A549 (cell line): ENCODE measurements around the gene ZNF619.

ENCODE experiments used
- EP300 ChIP-seq, 2 experiments: fragments of >200 bp; sonication (Bioruptor Twin); formaldehyde crosslinking; IDR thresholded peaks; 2 replicates in 1 of 2; 3 replicates in 1 of 2; pipeline ENCODE4 v1.6.1; 2016 to 2017
- MYC ChIP-seq: IDR thresholded peaks from 2 replicates; pipeline ENCODE4 v1.6.1; 2012; ENCODE audit warnings: mild to moderate bottlenecking, inconsistent platforms, low read length, improper control_type of control experiment, borderline replicate concordance
- NR3C1 ChIP-seq: fragments of >200 bp; sonication (Bioruptor Twin); formaldehyde crosslinking; IDR thresholded peaks from 3 replicates; pipeline ENCODE4 v1.6.1; 2017
- RNF2 ChIP-seq: fragments of 200-600 bp; sonication (generic); IDR thresholded peaks from 2 replicates; pipeline ENCODE4 v1.6.1; 2016; ENCODE audit warnings: low read depth, mild to moderate bottlenecking, antibody characterized with exemption, moderate library complexity, borderline replicate concordance
- SMC3 ChIP-seq: fragments of >200 bp; sonication (Bioruptor Twin); formaldehyde crosslinking; IDR thresholded peaks from 3 replicates; pipeline ENCODE4 v1.6.1; 2018; ENCODE audit warnings: inconsistent platforms
- TP53 ChIP-seq: fragments of 250-450 bp; sonication (Bioruptor Pico); IDR thresholded peaks from 2 replicates; pipeline ENCODE4 v1.5.0; 2021; ENCODE audit warnings: mild to moderate bottlenecking, moderate library complexity
- TF ChIP-seq, protein P1 (sequence below): fragments of 450-650 bp; IDR thresholded peaks from 2 replicates; pipeline ENCODE4 v1.6.1; 2014; ENCODE audit warnings: antibody characterized with exemption
- TF ChIP-seq, protein P2 (sequence below): IDR thresholded peaks from 2 replicates; pipeline ENCODE4 v1.6.1; 2012
- TF ChIP-seq, protein P3 (sequence below): fragments of >200 bp; sonication (Bioruptor Twin); formaldehyde crosslinking; IDR thresholded peaks from 3 replicates; pipeline ENCODE4 v1.5.1; 2016
- TF ChIP-seq, protein P4 (sequence below): fragments of 250-450 bp; sonication (Bioruptor Pico); IDR thresholded peaks from 2 replicates; pipeline ENCODE4 v1.5.0; 2021; ENCODE audit warnings: mild to moderate bottlenecking, moderate library complexity, borderline replicate concordance

DNA sequence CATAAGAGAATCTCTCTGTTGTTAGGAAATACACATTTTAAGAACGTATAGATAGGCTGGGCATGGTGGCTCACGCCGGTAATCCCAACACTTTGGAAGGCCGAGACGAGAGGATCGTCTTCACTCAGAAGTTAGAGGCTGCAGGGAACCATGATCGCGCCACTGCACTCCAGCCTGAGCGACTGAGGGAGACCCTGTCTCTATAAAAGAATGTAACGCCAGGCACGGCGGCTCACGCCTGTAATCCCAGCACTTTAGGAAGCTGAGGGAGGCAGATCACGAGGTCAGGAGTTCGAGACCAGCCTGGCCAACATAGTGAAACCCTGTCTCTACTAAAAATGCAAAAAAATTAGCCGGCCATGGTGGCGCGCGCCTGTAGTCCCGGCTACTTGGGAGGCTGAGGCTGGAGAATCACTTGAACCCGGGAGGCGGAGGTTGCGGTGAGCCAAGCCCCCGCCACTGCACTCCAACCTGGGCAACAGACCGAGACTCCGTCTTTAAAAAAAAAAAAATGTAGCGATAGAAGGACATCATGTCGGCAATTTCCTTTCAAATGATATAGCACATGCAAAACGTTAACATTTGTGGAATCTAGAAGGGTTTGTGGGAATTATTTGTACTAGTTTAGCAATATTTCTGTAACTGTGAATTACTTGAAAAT lies 20.5 kb upstream of the ZNF619 start:
- no peak for TF ChIP-seq SMC3
- TF ChIP-seq, protein P1, sequence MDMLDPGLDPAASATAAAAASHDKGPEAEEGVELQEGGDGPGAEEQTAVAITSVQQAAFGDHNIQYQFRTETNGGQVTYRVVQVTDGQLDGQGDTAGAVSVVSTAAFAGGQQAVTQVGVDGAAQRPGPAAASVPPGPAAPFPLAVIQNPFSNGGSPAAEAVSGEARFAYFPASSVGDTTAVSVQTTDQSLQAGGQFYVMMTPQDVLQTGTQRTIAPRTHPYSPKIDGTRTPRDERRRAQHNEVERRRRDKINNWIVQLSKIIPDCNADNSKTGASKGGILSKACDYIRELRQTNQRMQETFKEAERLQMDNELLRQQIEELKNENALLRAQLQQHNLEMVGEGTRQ, result no peak
- TF ChIP-seq, protein P2, sequence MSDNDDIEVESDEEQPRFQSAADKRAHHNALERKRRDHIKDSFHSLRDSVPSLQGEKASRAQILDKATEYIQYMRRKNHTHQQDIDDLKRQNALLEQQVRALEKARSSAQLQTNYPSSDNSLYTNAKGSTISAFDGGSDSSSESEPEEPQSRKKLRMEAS, result no peak
- TF ChIP-seq, protein P3, sequence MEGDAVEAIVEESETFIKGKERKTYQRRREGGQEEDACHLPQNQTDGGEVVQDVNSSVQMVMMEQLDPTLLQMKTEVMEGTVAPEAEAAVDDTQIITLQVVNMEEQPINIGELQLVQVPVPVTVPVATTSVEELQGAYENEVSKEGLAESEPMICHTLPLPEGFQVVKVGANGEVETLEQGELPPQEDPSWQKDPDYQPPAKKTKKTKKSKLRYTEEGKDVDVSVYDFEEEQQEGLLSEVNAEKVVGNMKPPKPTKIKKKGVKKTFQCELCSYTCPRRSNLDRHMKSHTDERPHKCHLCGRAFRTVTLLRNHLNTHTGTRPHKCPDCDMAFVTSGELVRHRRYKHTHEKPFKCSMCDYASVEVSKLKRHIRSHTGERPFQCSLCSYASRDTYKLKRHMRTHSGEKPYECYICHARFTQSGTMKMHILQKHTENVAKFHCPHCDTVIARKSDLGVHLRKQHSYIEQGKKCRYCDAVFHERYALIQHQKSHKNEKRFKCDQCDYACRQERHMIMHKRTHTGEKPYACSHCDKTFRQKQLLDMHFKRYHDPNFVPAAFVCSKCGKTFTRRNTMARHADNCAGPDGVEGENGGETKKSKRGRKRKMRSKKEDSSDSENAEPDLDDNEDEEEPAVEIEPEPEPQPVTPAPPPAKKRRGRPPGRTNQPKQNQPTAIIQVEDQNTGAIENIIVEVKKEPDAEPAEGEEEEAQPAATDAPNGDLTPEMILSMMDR, result no peak
- TF ChIP-seq, protein P4, sequence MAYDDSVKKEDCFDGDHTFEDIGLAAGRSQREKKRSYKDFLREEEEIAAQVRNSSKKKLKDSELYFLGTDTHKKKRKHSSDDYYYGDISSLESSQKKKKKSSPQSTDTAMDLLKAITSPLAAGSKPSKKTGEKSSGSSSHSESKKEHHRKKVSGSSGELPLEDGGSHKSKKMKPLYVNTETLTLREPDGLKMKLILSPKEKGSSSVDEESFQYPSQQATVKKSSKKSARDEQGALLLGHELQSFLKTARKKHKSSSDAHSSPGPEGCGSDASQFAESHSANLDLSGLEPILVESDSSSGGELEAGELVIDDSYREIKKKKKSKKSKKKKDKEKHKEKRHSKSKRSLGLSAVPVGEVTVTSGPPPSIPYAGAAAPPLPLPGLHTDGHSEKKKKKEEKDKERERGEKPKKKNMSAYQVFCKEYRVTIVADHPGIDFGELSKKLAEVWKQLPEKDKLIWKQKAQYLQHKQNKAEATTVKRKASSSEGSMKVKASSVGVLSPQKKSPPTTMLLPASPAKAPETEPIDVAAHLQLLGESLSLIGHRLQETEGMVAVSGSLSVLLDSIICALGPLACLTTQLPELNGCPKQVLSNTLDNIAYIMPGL (CRISPR knock-in tag), result no peak
- TF ChIP-seq NR3C1, result no peak
- no peak for TF ChIP-seq TP53 (CRISPR knock-in tag)
- no peak for TF ChIP-seq RNF2
- TF ChIP-seq EP300 (IDR thresholded peaks at IDR 0.05), result no peak
- TF ChIP-seq MYC, result no peak
